Measurements from ENCODE around the gene TMPRSS4. TPM values are rescaled to one million over a fixed set of nuclear protein-coding genes. Genes with fewer than 3 reads are reported as not detected.

TMPRSS4 gene
- total RNA-seq, 2 experiments from 2014 or later = not detected

GRCh38 chr11:118102721-118103261, 25.9 kb downstream of the TMPRSS4 start:
- intact Hi-C loops (cut with DNase I, micrococcal nuclease) = no loop called here
- ChIA-PET CTCF (no interaction called here), POLR2A (no interaction called here)
- Mint-ChIP-seq H3K27ac (no peak overlapping the region), H3K4me1 (ENCODE audit: low read depth) (no peaks in the 10 kb centered on the region), H3K4me3 (no peak overlapping the region), H3K36me3 (ENCODE audit: low read depth) (no peaks in the 10 kb centered on the region), H3K9me3 (no peaks in the 10 kb centered on the region), H3K27me3 (no peaks in the 10 kb centered on the region)
- H3K36me3 ChIP-seq (ENCODE audit: insufficient read depth, low read length) = no peaks in the 10 kb centered on the region
- DNase-seq = no peak
- no peaks in the 10 kb centered on the region for H3K4me1 ChIP-seq (ENCODE audit: insufficient read depth, low read length)
- H3K4me3 ChIP-seq (ENCODE audit: low read length) = no peak overlapping the region
- no peak for TF ChIP-seq CTCF (IDR thresholded peaks at IDR 0.05)
- no peak for ATAC-seq (ENCODE audit: poor library complexity)
- H3K27me3 ChIP-seq (ENCODE audit: control insufficient read depth in 1 of 2, insufficient read depth in 2 of 2, low read length in 2 of 2) = no peaks in the 10 kb centered on the region
- H3K27ac ChIP-seq (ENCODE audit: low read depth in 1 of 2, low read length in 2 of 2) = no peak overlapping the region
- no peaks in the 10 kb centered on the region for H3K9me3 ChIP-seq (ENCODE audit: control insufficient read depth in 1 of 2, insufficient read depth in 1 of 2, low read length in 2 of 2)

GRCh38 chr11:118104491-118104890, 27.6 kb downstream of the TMPRSS4 start:
- no peak for DNase-seq
- Histone ChIP-seq H3K9me3 (ENCODE audit: control insufficient read depth in 1 of 2, insufficient read depth in 1 of 2, low read length in 2 of 2) (no peaks in the 10 kb centered on the region), H3K27ac (ENCODE audit: low read depth in 1 of 2, low read length in 2 of 2) (no peak overlapping the region), H3K36me3 (ENCODE audit: insufficient read depth, low read length) (no peaks in the 10 kb centered on the region), H3K4me3 (ENCODE audit: low read length) (no peak overlapping the region), H3K27me3 (ENCODE audit: control insufficient read depth in 1 of 2, insufficient read depth in 2 of 2, low read length in 2 of 2) (no peaks in the 10 kb centered on the region), H3K4me1 (ENCODE audit: insufficient read depth, low read length) (no peaks in the 10 kb centered on the region)
- Mint-ChIP-seq H3K9me3 (no peaks in the 10 kb centered on the region), H3K27ac (no peak overlapping the region), H3K36me3 (ENCODE audit: low read depth) (no peaks in the 10 kb centered on the region), H3K4me1 (ENCODE audit: low read depth) (no peaks in the 10 kb centered on the region), H3K4me3 (no peak overlapping the region), H3K27me3 (no peaks in the 10 kb centered on the region)
- CTCF ChIA-PET = no interaction called here
- ATAC-seq (ENCODE audit: poor library complexity) = no peak
- no peak for TF ChIP-seq CTCF (IDR thresholded peaks at IDR 0.05)
- POLR2A ChIA-PET = no interaction called here
- intact Hi-C loops (cut with DNase I, micrococcal nuclease) = no loop called here

GRCh38 chr11:118105657-118106305, 28.9 kb downstream of the TMPRSS4 start:
- Histone ChIP-seq H3K4me3 (ENCODE audit: low read length) (no peak overlapping the region), H3K27me3 (ENCODE audit: control insufficient read depth in 1 of 2, insufficient read depth in 2 of 2, low read length in 2 of 2) (no peaks in the 10 kb centered on the region), H3K36me3 (ENCODE audit: insufficient read depth, low read length) (no peaks in the 10 kb centered on the region), H3K9me3 (ENCODE audit: control insufficient read depth in 1 of 2, insufficient read depth in 1 of 2, low read length in 2 of 2) (no peaks in the 10 kb centered on the region), H3K4me1 (ENCODE audit: insufficient read depth, low read length) (no peaks in the 10 kb centered on the region), H3K27ac (ENCODE audit: low read depth in 1 of 2, low read length in 2 of 2) (no peak overlapping the region)
- H3K4me3 Mint-ChIP-seq = no peak overlapping the region
- ATAC-seq (ENCODE audit: poor library complexity) (no peak), DNase-seq (no peak)
- peaks cover 4% of the 10 kb centered on the region for H3K27me3 Mint-ChIP-seq
- intact Hi-C loops (cut with DNase I, micrococcal nuclease) = no loop called here
- no peak for TF ChIP-seq CTCF (IDR thresholded peaks at IDR 0.05)
- no peak overlapping the region for H3K27ac Mint-ChIP-seq
- no peaks in the 10 kb centered on the region for H3K9me3 Mint-ChIP-seq
- ChIA-PET CTCF (no interaction called here), POLR2A (no interaction called here)
- no peaks in the 10 kb centered on the region for H3K4me1 Mint-ChIP-seq (ENCODE audit: low read depth)
- no peaks in the 10 kb centered on the region for H3K36me3 Mint-ChIP-seq (ENCODE audit: low read depth)

Measured in CD4-positive, alpha-beta T cell (primary cell).